NT2/D1 (cell line): ENCODE data around the gene ZNF592.

Experiments
- YY1 ChIP-seq: IDR thresholded peaks from 2 replicates; pipeline ENCODE4 v1.6.1; 2011; ENCODE audit not compliant: insufficient read length, insufficient read depth
- ZNF274 ChIP-seq: IDR thresholded peaks from 2 replicates; pipeline ENCODE4 v1.6.1; 2011; ENCODE audit warnings: mild to moderate bottlenecking, low read depth, low read length

GRCh38 chr15:84839714-84840113 lies 91.3 kb downstream of the ZNF592 start:
- TF ChIP-seq YY1 (no peak), ZNF274 (no peak)
